H9 (cell line): Measurements from ENCODE around the gene PIAS1. TPM values are rescaled to one million over a fixed set of nuclear protein-coding genes. Genes with fewer than 3 reads are reported as not detected.
A peak's percentile ranks its signal among the peaks of the same experiment; 100 is the strongest.

Source experiments
- DNase-seq: peaks from one replicate; pipeline ENCODE4 v3.0.0-alpha.2; 2017
- H2AFZ ChIP-seq: one replicate; pipeline ENCODE4 v1.6.1; 2013; ENCODE audit warnings: mild to moderate bottlenecking, low read length, control low read depth, moderate library complexity
- H2AK5ac ChIP-seq: 2 replicates; pipeline ENCODE4 v1.6.1; 2013; ENCODE audit warnings: low read length, control low read depth, mixed read lengths; ENCODE audit not compliant: insufficient read length
- H2BK120ac ChIP-seq: one replicate; pipeline ENCODE4 v1.6.1; 2013; ENCODE audit warnings: low read depth, mild to moderate bottlenecking, low read length, control low read depth, inconsistent platforms; ENCODE audit not compliant: poor library complexity, severe bottlenecking
- H2BK12ac ChIP-seq: 2 replicates; pipeline ENCODE4 v1.6.1; 2013; ENCODE audit warnings: low read length, control low read depth, mixed read lengths, low read depth; ENCODE audit not compliant: insufficient read length
- H2BK15ac ChIP-seq: 2 replicates; pipeline ENCODE4 v1.6.1; 2013; ENCODE audit warnings: low read depth, low read length, control low read depth
- H2BK20ac ChIP-seq: one replicate; pipeline ENCODE4 v1.6.1; 2013; ENCODE audit warnings: low read depth, mild to moderate bottlenecking, low read length, control low read depth, inconsistent platforms; ENCODE audit not compliant: poor library complexity, severe bottlenecking
- H2BK5ac ChIP-seq: 2 replicates; pipeline ENCODE4 v1.6.1; 2013; ENCODE audit warnings: low read length, control low read depth, mixed read lengths; ENCODE audit not compliant: insufficient read length
- H3K14ac ChIP-seq: 2 replicates; pipeline ENCODE4 v1.6.1; 2013; ENCODE audit warnings: low read length, control low read depth; ENCODE audit not compliant: insufficient read depth
- H3K18ac ChIP-seq: 2 replicates; pipeline ENCODE4 v1.6.1; 2013; ENCODE audit warnings: low read depth, mild to moderate bottlenecking, mixed read lengths, low read length, control low read depth; ENCODE audit not compliant: insufficient read length
- H3K23ac ChIP-seq: 2 replicates; pipeline ENCODE4 v1.6.1; 2013; ENCODE audit warnings: low read length, control low read depth, mixed read lengths, low read depth; ENCODE audit not compliant: insufficient read length
- H3K23me2 ChIP-seq: 2 replicates; pipeline ENCODE4 v1.6.1; 2013; ENCODE audit warnings: low read depth, mild to moderate bottlenecking, mixed read lengths, low read length, control low read depth; ENCODE audit not compliant: insufficient read length, poor library complexity, severe bottlenecking
- H3K27ac ChIP-seq: 2 replicates; pipeline ENCODE4 v1.5.1; 2013; ENCODE audit warnings: low read length, control low read depth, mixed read lengths, low read depth; ENCODE audit not compliant: insufficient read length
- H3K27me3 ChIP-seq: 2 replicates; pipeline ENCODE4 v1.6.1; 2013; ENCODE audit warnings: low read length, control low read depth, inconsistent platforms; ENCODE audit not compliant: insufficient read depth
- H3K4ac ChIP-seq: 2 replicates; pipeline ENCODE4 v1.6.1; 2013; ENCODE audit warnings: low read depth, mild to moderate bottlenecking, control low read depth, inconsistent platforms, low read length, moderate library complexity
- H3K4me1 ChIP-seq: 2 replicates; pipeline ENCODE4 v1.6.1; 2013; ENCODE audit warnings: low read length, control low read depth, inconsistent platforms; ENCODE audit not compliant: insufficient read depth
- H3K4me2 ChIP-seq: 2 replicates; pipeline ENCODE4 v1.6.1; 2013; ENCODE audit warnings: low read length, control low read depth, mixed read lengths; ENCODE audit not compliant: insufficient read length, insufficient read depth
- H3K56ac ChIP-seq: 2 replicates; pipeline ENCODE4 v1.6.1; 2013; ENCODE audit warnings: low read depth, mild to moderate bottlenecking, mixed read lengths, low read length, control low read depth; ENCODE audit not compliant: insufficient read length
- H3K79me1 ChIP-seq: 2 replicates; pipeline ENCODE4 v1.6.1; 2013; ENCODE audit warnings: low read depth, mild to moderate bottlenecking, moderate library complexity, low read length, control low read depth, inconsistent platforms; ENCODE audit not compliant: insufficient read depth, poor library complexity, severe bottlenecking
- H3K79me2 ChIP-seq: 2 replicates; pipeline ENCODE4 v1.6.1; 2013; ENCODE audit warnings: low read length, control low read depth, inconsistent platforms; ENCODE audit not compliant: insufficient read depth
- H3K9ac ChIP-seq: 2 replicates; pipeline ENCODE4 v1.6.1; 2013; ENCODE audit warnings: low read length, control low read depth, mixed read lengths; ENCODE audit not compliant: insufficient read length; ENCODE audit errors: extremely low read depth
- H3K9me3 ChIP-seq: one replicate; pipeline ENCODE4 v1.6.1; 2013; ENCODE audit warnings: low read depth, low read length, inconsistent platforms; ENCODE audit not compliant: control insufficient read depth
- H3T11ph ChIP-seq: one replicate; pipeline ENCODE4 v1.6.1; 2013; ENCODE audit warnings: mild to moderate bottlenecking, low read length, control low read depth, inconsistent platforms
- H4K20me1 ChIP-seq: one replicate; pipeline ENCODE4 v1.6.1; 2013; ENCODE audit not compliant: control insufficient read depth, insufficient read length, insufficient read depth
- H4K5ac ChIP-seq: 2 replicates; pipeline ENCODE4 v1.6.1; 2013; ENCODE audit warnings: low read depth, mild to moderate bottlenecking, mixed read lengths, low read length, control low read depth; ENCODE audit not compliant: insufficient read length
- H4K8ac ChIP-seq: replicated peaks from 2 replicates; pipeline ENCODE4 v1.6.1; 2013; ENCODE audit warnings: low read length, control low read depth, mixed read lengths, low read depth; ENCODE audit not compliant: insufficient read length
- H4K91ac ChIP-seq: 2 replicates; pipeline ENCODE4 v1.6.1; 2013; ENCODE audit warnings: low read depth, mild to moderate bottlenecking, moderate library complexity, mixed read lengths, low read length, control low read depth; ENCODE audit not compliant: insufficient read length
- H3K27ac Mint-ChIP-seq, 3 experiments: 2 replicates in 2 of 3; 3 replicates in 1 of 3; pipeline ENCODE4 v1.8.0; 2020 to 2021; ENCODE audit warnings: mixed read lengths in 3 of 3, mild to moderate bottlenecking in 1 of 3, moderate library complexity in 1 of 3
- H3K27me3 Mint-ChIP-seq: 2 replicates; pipeline ENCODE4 v1.8.0; 2021; ENCODE audit warnings: low read depth, mild to moderate bottlenecking, moderate library complexity, mixed read lengths
- H3K36me3 Mint-ChIP-seq, 3 experiments: 2 replicates in 2 of 3; 3 replicates in 1 of 3; pipeline ENCODE4 v1.8.0; 2020 to 2021; ENCODE audit warnings: low read depth in 3 of 3, mixed read lengths in 3 of 3; ENCODE audit not compliant: insufficient read depth in 1 of 3
- H3K4me1 Mint-ChIP-seq, 2 experiments: 2 replicates each; pipeline ENCODE4 v1.8.0; 2020; ENCODE audit warnings: mixed read lengths in 2 of 2
- H3K4me3 Mint-ChIP-seq, 2 experiments: 2 replicates in 1 of 2; 3 replicates in 1 of 2; pipeline ENCODE4 v1.8.0; 2020 to 2021; ENCODE audit warnings: mild to moderate bottlenecking in 2 of 2, mixed read lengths in 2 of 2, moderate library complexity in 1 of 2
- H3K9me3 Mint-ChIP-seq, 2 experiments: 2 replicates in 1 of 2; 3 replicates in 1 of 2; pipeline ENCODE4 v1.8.0; 2020; ENCODE audit warnings: mild to moderate bottlenecking in 2 of 2, mixed read lengths in 2 of 2, moderate library complexity in 1 of 2
- CTCF ChIP-seq: fragments of 200-600 bp; sonication (generic); conservative IDR thresholded peaks from 3 replicates; pipeline ENCODE4 v1.8.0; 2021; ENCODE audit warnings: antibody characterized with exemption, mild to moderate bottlenecking
- WGBS: extraction: QIAGEN DNeasy Blood & Tissue Kit; methylation state at CpG from one replicate; pipeline ENCODE4 v1.1.7; 2013; ENCODE audit warnings: missing lambda C conversion rate, low lambda C conversion rate, mixed read lengths; ENCODE audit not compliant: insufficient read length; ENCODE audit errors: extremely low coverage; 5-methylcytosine and 5-hydroxymethylcytosine counted together
- total RNA-seq: library from RNA; stranded (reverse); gene quantifications from 2 replicates; pipeline ENCODE4 v1.2.1, GENCODE V29; 2021

PIAS1 gene
- total RNA-seq, 1 experiment from 2014 or later = 31.1 TPM

- Histone ChIP-seq H4K8ac (no peak overlapping the region), H3K4me2 (no peak overlapping the region), H3K4ac (no peak overlapping the region), H3K9me3 (no peaks in the 10 kb centered on the region), H3K79me1 (no peaks in the 10 kb centered on the region), H2AK5ac (no peak overlapping the region), H3K79me2 (no peaks in the 10 kb centered on the region), H3K27me3 (no peaks in the 10 kb centered on the region), H3K4me1 (no peaks in the 10 kb centered on the region), H3K9ac (no peak overlapping the region), H3K23me2 (no peaks in the 10 kb centered on the region), H2BK120ac (no peak overlapping the region), H2BK5ac (no peak overlapping the region), H3K18ac (no peak overlapping the region), H2AFZ (no peak overlapping the region), H4K91ac (no peak overlapping the region), H2BK15ac (no peak overlapping the region), H3K14ac (no peak overlapping the region), H2BK20ac (no peak overlapping the region), H3K56ac (no peak overlapping the region), H4K5ac (no peak overlapping the region), H3T11ph (no peak overlapping the region), H4K20me1 (no peaks in the 10 kb centered on the region), H2BK12ac (no peak overlapping the region), H3K27ac (no peak overlapping the region), H3K23ac (no peak overlapping the region)
- no CpG with 5 or more reads among the region's 1 CpG for WGBS
- H3K4me1 Mint-ChIP-seq = peaks cover 4 to 11% of the 10 kb centered on the region in 2 experiments
- DNase-seq = no peak
- no peaks in the 10 kb centered on the region for H3K27me3 Mint-ChIP-seq
- no peak for TF ChIP-seq CTCF
- H3K27ac Mint-ChIP-seq = peak overlapping the region in 2 of 3 experiments; percentile 7 to 76; a peak in 4 of 7 replicates
- no peaks in the 10 kb centered on the region for H3K9me3 Mint-ChIP-seq
- H3K36me3 Mint-ChIP-seq = peaks cover 5 to 13% (median 10%) of the 10 kb centered on the region in 3 experiments; a peak in 5 of 7 replicates
- no peak overlapping the region; a peak in 1 of 5 replicates for H3K4me3 Mint-ChIP-seq
Measured at GRCh38 chr15:68148039-68148438, 93.9 kb downstream of the PIAS1 start.
